Vagina (tissue), 2 donors: ENCODE data around the gene UPP2.

Source experiments
- POLR2A ChIP-seq, 2 donors: fragments of 450-650 bp; IDR thresholded peaks; one replicate each; pipeline ENCODE4 v1.6.1; 2017; ENCODE audit warnings: antibody characterized with exemption in 2 of 2, mild to moderate bottlenecking in 2 of 2, moderate library complexity in 2 of 2
- POLR2AphosphoS5 ChIP-seq, 2 donors: sonication (generic); formaldehyde crosslinking; IDR thresholded peaks; one replicate each; pipeline ENCODE4 v1.9.0; 2017; ENCODE audit warnings: antibody characterized with exemption in 2 of 2, mild to moderate bottlenecking in 2 of 2, low read depth in 1 of 2; ENCODE audit not compliant: insufficient read depth in 1 of 2
- TF ChIP-seq, protein P1 (sequence below), 3 experiments: fragments of 450-650 bp in 2 of 3; fragments of 200-600 bp in 1 of 3; sonication (generic) in 1 of 3; IDR thresholded peaks; one replicate each; pipeline ENCODE4 v1.5.1; 2017 to 2019; ENCODE audit warnings: antibody characterized with exemption in 3 of 3, mild to moderate bottlenecking in 2 of 3, moderate library complexity in 2 of 3

GRCh38 chr2:158120664-158121641, 19.3 kb downstream of the UPP2 start:
- TF ChIP-seq POLR2A (IDR thresholded peaks at IDR 0.05) (no peak), POLR2AphosphoS5 (IDR thresholded peaks at IDR 0.05; ENCODE audit: insufficient read depth in 1 of 2, low read depth in 1 of 2) (no peak)
- TF ChIP-seq, protein P1, sequence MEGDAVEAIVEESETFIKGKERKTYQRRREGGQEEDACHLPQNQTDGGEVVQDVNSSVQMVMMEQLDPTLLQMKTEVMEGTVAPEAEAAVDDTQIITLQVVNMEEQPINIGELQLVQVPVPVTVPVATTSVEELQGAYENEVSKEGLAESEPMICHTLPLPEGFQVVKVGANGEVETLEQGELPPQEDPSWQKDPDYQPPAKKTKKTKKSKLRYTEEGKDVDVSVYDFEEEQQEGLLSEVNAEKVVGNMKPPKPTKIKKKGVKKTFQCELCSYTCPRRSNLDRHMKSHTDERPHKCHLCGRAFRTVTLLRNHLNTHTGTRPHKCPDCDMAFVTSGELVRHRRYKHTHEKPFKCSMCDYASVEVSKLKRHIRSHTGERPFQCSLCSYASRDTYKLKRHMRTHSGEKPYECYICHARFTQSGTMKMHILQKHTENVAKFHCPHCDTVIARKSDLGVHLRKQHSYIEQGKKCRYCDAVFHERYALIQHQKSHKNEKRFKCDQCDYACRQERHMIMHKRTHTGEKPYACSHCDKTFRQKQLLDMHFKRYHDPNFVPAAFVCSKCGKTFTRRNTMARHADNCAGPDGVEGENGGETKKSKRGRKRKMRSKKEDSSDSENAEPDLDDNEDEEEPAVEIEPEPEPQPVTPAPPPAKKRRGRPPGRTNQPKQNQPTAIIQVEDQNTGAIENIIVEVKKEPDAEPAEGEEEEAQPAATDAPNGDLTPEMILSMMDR (IDR thresholded peaks at IDR 0.05), result no peak
